TTC549 (cell line): ENCODE results near the gene KRTAP19-2.
"Not testable (repeated sequence)": the region's sequence is repeated elsewhere in the genome, so short reads cannot be mapped to it uniquely, and the experiment has no call there.

Experiments used
- FAIRE-seq: peaks from 2 replicates; lab custom pipeline; 2012; peaks lifted over from hg19 to GRCh38; lab: Jason Lieb, UNC

The KRTAP19-2 gene

GRCh38 chr21:30487336-30487735, at the start of gene KRTAP19-2:
Gene KRTAP19-2 (minus strand): TSS chr21:30487436. CDS start chr21:30487348, 88 bp downstream.
- no peak for FAIRE-seq

GRCh38 chr21:30518876-30519275, 31.6 kb upstream of the KRTAP19-2 start:
- FAIRE-seq = no peak

- FAIRE-seq = no peak
Observed at GRCh38 chr21:30515681-30516080, 28.4 kb upstream of the KRTAP19-2 start.

DNA sequence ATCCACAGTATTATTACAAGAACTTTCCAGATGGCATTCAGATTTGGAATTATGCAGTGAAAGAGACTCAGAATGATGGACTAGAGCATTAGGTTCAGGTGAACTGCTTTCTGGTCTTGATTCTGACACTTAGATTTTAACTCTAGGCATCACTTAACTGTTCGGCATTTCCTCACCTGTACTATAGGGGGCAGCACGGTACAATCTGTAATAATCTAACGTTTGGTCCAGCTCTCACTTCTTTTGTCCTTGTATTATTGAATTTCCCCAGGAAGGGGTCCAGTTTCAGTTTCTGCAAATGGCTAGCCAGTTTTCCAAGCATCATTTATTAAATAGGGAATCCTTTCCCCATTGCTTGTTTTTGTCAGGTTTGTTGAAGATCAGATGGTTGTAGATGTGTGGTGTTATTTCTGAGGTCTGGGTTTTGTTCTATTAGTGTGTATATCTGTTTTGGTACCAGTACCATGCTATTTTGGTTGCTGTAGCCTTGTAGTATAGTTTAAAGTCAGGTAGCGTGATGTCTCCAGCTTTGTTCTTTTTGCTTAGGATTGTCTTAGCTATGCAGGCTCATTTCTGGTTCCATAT, 18.5 kb upstream of the KRTAP19-2 start:
- not testable (repeated sequence) for FAIRE-seq

DNA sequence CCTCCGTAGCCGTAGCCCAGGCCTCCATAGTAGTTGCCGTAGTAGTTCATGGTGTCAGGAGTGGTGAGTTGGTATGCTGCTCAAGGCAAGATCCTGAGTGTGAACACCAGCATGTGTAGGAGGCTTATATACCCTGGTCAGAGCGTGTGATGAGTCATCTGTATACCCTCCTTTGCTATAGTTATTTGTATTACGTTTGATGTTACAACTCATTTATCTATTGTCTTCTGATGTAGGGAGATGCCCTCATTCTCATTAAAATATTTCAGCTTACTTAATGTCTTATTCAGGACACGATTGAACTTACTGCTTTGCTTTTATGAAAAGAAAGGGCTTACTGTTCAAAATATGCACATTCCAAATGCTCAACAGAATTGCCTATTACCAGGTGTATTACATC, 14.8 kb upstream of the KRTAP19-2 start, which contains the start of gene KRTAP19-5:
KRTAP19-5 (minus strand) TSS at position 101 of the 400 bp plus-strand sequence; CDS start at position 50, 51 bp downstream.
- FAIRE-seq = no peak

DNA sequence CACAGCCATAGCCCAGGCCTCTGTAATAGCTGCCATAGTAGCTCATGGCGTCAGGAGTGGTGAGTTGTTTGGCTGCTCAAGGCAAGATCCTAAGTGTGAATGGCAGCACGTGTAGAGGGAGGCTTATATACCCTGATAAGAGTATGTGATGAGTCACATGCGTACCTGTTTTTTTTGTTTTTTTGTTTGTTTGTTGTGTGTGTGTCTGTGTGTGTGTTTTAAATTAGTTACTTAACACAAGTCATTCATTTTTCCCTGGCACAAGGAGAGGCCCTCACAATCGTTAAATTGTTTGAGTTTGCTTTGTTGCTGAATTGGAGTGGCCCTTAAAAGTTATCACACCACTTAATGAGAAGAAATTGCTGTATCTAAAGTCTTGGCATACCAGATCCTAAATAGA, 9.8 kb upstream of the KRTAP19-2 start, which contains the start of gene KRTAP19-4:
KRTAP19-4 (minus strand) TSS at position 101 of the 400 bp plus-strand sequence; CDS start at position 46, 55 bp downstream.
- FAIRE-seq = no peak

DNA sequence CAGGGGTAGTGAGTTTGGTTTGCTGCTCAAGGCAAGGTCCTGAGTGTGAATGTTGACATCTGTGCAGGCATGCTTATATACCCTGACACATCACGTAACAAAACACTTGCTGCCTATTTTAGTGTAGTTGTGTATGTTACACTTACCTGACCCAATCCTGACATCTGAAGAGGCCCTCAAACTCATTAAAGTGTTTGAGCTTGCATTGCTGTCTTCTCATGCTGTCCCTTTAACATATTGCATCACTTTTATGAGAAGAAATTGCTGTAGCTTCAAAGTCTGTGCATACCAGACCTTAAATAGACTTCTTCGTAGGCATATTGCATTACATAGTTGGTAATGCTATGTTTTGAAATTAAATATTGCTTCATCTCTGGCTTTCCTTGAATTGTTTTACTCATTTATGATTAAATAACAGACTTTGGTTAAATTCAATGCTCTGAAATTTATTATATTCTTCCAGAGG, 4.8 kb upstream of the KRTAP19-2 start, which contains the start of gene KRTAP19-3:
KRTAP19-3 (minus strand) TSS at position 51 of the 466 bp plus-strand sequence. CDS start 56 bp downstream, outside the sequence.
- FAIRE-seq = no peak

DNA sequence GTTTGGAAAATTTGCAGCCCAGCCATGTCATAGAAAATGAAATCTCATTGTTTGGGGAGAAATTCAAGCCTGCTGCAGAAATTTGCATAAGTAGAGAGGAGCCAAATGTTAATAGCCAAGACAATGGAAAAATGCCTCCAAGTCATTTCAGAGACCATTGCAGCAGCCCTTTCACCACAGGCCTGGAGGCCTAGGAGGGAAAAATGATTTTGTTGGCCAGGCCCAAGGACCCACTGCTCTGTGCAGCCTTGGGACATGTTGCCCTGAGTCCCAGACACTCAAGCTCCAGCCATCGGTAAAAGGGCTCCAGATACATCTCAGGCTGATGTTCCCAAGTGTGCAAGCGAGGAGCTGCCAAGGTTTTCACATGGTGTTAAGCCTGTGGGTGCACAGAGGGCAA, 1.1 kb downstream of the KRTAP19-2 start:
- no peak for FAIRE-seq

DNA sequence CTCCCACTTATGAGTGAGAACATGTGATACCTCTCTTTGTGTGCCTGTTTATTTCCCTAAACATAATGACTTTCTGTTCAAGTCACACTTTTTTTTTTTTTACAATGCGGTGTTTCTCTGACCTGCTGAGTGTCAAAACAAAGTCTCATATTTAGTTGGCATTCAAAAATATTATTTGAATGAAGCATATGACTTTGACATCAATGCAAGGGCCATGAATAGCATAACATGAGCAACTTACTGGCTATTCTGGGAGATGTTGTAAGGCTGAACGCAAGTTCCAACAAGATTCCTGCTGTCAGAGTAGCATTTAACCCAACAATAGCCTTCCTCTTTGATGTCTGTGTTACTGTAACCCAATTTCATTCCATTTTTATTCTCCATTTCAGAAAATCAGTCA, 5.1 kb downstream of the KRTAP19-2 start:
- no peak for FAIRE-seq

DNA sequence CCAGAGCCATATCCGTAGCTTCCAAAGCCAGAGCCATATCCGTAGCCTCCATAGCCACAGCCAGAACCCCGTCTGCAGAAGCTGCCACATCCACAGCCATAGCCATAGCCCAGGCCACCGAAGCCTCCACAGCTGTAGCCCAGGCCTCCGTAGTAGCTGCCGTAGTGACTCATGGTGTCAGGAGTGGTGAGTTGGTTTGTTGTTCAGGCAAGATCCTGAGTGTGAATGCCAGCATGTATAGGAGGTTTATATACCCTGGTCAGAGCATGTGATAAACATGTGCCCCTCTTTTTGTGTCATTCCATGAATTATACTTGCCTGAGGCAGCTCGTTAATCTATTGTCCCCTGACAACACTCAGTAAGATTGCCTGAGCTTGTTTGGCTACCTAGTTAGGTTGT, 7.1 kb downstream of the KRTAP19-2 start, which contains the start of gene KRTAP19-1:
KRTAP19-1 (minus strand) TSS at position 223 of the 400 bp plus-strand sequence; CDS start at position 173, 50 bp downstream.
- FAIRE-seq = no peak

DNA sequence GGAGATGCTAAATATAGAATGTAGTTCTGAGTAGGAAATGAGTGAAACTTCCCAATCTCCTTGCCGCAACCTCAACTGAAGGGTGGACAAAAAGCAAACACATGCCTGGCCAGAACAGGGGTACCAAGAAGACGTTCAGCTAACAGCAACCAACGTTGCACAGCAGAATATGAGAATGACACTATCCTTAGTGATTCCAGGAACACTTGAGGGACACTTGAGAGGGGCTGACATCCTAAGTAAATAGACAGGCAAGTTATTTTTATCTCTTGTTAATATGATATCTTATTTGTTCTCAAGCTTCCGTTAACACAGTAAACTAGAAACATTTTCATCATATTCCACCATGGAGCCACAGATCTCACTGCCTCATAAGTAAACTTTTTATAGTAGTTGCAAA, 8.0 kb downstream of the KRTAP19-2 start:
- FAIRE-seq = no peak

GRCh38 chr21:30478004-30478403, 9.2 kb downstream of the KRTAP19-2 start:
- FAIRE-seq = no peak

DNA sequence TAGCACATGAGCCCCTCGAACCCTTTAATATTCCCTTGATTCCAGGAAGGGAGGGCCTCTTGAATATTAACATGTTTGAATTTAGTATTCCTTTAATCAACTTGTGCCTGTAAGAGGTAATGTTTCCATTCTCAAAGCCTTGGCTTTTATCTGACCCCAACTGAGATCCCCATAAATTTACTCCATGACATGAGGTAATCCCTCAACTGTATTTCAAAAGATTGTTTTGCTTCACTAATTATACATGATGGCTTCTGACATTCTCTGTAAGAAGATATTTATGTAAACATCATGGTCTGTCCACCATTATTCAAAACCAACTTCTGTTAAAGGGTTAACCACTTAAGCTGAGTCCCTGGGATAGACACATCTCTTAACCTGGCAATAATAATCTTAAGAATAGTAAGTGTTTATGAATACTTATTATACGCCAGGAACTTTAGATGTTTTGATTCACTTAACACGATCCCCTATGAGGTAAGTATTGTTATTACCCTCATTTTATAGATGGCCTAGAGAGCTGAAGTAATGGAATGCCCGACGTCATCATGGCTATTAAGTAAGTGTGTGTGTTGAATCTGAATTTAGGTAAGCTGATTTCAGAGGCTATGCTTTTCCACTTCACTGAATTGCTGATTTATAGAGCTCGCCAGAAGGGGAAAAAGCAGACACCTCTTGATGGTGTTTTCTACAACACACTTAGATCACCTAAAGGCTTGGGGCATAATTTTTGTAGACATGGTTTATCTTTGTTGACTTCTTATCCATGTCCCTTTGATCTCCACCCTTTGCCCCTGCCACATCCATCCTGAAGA, 18.1 kb downstream of the KRTAP19-2 start:
- no peak for FAIRE-seq

GRCh38 chr21:30463713-30464112, 23.5 kb downstream of the KRTAP19-2 start:
- FAIRE-seq = no peak

DNA sequence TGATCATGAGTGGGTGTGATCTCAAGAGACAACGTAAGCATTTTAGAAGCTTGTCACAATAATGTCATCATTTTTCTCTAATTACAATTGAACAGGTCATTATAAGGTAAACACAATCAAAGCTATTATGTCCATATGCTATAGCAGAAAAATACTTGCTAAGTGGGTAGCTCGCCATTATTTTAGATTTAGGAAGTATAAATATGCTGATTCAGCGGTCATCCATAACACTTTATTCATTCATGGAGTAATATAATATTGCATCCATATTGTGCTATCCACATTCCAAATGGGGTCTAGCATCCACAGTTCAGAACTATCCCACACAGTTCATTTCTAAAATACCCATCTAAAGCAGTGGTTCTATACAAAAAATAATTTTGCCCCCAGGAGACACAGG, 38.7 kb downstream of the KRTAP19-2 start:
- FAIRE-seq = no peak

- no peak for FAIRE-seq
Observed at GRCh38 chr21:30447056-30447455, 40.2 kb downstream of the KRTAP19-2 start.

- no peak for FAIRE-seq
Observed at GRCh38 chr21:30444204-30444603, 43.0 kb downstream of the KRTAP19-2 start.

GRCh38 chr21:30443226-30443625, 44.0 kb downstream of the KRTAP19-2 start:
- FAIRE-seq = no peak

DNA sequence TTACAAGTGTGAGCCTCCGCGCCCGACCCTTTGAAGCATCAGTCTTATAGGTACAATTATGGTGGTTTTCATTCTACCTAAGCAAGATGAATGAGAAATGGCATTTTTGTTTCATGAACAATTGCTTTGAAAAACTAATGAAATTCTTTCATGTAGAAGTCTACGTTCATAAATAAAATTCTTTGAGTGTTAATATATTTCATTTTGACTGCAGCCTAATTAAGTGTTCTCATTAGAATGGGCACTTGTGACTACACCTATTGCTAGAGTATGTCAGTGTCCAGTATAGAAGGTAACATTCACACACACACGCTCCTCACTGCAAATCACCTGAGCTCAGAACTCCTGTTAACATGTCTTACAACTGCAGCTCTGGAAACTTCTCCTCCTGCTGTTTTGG, 47.3 kb downstream of the KRTAP19-2 start, which contains the start of gene KRTAP15-1:
KRTAP15-1 (plus strand) TSS at position 301 of the 400 bp plus-strand sequence; CDS start at position 354, 53 bp downstream.
- no peak for FAIRE-seq
